ENCODE results near the gene TTC17.

- TF ChIP-seq CTCF (conservative IDR thresholded peaks at IDR 0.05; ENCODE audit: low read depth, low read length) (peak; percentile 50), EZH2 (IDR thresholded peaks at IDR 0.05; ENCODE audit: borderline replicate concordance, low read depth, low read length, poor library complexity, severe bottlenecking) (no peak)
Measured at GRCh38 chr11:43504316-43504950, 145.7 kb downstream of the TTC17 start.

Data from A673 (cell line).